ENCODE measurements around the gene FAM200A. TPM values are rescaled to one million over a fixed set of nuclear protein-coding genes. Genes with fewer than 3 reads are reported as not detected.

The FAM200A gene
- total and polyA plus RNA-seq, 2 of the 8 experiments (the other 6 are each of a cell fraction or from before 2014, with no cell fraction given): 4.3 to 7.5 TPM

DNA sequence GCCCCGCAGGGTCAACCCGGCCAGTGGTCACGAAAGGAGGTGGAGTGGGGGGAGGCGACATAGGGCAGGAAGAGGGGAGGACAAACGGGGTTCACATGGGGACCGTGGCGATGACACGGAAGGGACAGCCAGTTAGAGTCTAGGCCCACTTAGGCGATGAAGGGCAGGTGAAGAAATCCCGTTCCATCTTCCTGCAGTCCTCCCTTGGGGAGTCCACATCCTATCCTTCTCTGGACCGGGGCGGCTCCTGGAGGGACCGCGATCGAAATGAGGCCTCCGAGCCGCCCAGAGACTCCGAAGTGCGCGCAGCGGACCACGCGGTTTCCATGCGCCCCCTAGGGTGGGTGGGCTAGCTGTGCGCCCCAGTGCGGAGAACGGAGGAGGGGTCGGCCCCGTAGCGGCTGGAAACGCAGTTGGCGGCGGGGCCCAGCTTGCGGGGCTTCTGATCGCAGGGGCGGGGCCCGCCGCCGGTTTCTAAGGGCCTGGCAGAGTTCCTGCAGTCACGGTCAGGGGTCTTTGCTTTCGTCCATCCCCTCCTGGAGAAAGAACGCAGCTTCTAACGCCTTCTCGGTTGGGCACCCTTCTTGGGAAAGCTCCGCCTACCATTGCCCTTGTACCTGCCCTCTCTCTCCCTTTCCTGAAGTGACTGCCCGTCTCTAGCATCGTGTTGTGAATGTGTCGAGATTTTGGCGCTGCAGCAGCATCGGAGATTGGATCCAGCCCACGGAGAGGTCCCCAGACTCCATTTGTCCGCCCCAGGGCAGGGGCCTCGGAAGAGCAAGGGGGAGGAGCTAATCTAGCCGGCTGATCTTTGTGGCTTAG is 28.3 kb upstream of the FAM200A start (continued):
- TF ChIP-seq POU5F1 (IDR thresholded peaks at IDR 0.05; ENCODE audit: low read depth, low read length) (no peak), SIN3A (conservative IDR thresholded peaks at IDR 0.05 in 1 of 2, IDR thresholded peaks at IDR 0.05 in 1 of 2; ENCODE audit: low read depth in 1 of 2, low read length in 2 of 2) (no peak), MAFK (IDR thresholded peaks at IDR 0.05; ENCODE audit: low read depth, low read length) (no peak), HDAC6 (IDR thresholded peaks at IDR 0.05; ENCODE audit: low read depth, low read length) (no peak), POLR2AphosphoS5 (IDR thresholded peaks at IDR 0.05; ENCODE audit: low read depth, low read length) (peak; percentile 77; the same call in 1 of the 2 replicates), GABPA (IDR thresholded peaks at IDR 0.05; ENCODE audit: borderline replicate concordance, insufficient read depth, low read length) (peak; percentile 51; the same call in 1 of the 2 replicates), RNF2 (IDR thresholded peaks at IDR 0.05; ENCODE audit: borderline replicate concordance, low read depth, low read length, missing control alignments, poor library complexity, severe bottlenecking) (no peak), NRF1 (IDR thresholded peaks at IDR 0.05; ENCODE audit: low read depth, low read length) (no peak), TAF7 (optimal IDR thresholded peaks at IDR 0.05; ENCODE audit: borderline replicate concordance, low read depth, low read length) (peak; percentile 50), CHD1 (IDR thresholded peaks at IDR 0.05; ENCODE audit: low read depth, low read length) (no peak), KDM5A (IDR thresholded peaks at IDR 0.05; ENCODE audit: low read length) (no peak), RBBP5 (IDR thresholded peaks at IDR 0.05; ENCODE audit: borderline replicate concordance, low read depth, low read length) (peak; percentile 38; the same call in 1 of the 2 replicates), POLR2A (IDR thresholded peaks at IDR 0.05; ENCODE audit: control extremely low read depth in 1 of 2, low read depth in 2 of 2, low read length in 2 of 2) (peak in 1 of 2 experiments; percentile 63; a peak in 1 of 3 replicates), TBP (IDR thresholded peaks at IDR 0.05; ENCODE audit: low read depth, low read length) (peak; percentile 9; the same call in 1 of the 2 replicates), SIRT6 (IDR thresholded peaks at IDR 0.05; ENCODE audit: low read length) (no peak), TCF12 (IDR thresholded peaks at IDR 0.05; ENCODE audit: low read depth, low read length) (no peak), BCL11A (IDR thresholded peaks at IDR 0.05; ENCODE audit: low read depth in 2 of 2, low read length in 2 of 2) (no peak), E2F6 (IDR thresholded peaks at IDR 0.05) (peak; percentile 48), EZH2 (IDR thresholded peaks at IDR 0.05; ENCODE audit: low read depth, low read length, severe bottlenecking) (no peak), JUN (IDR thresholded peaks at IDR 0.05; ENCODE audit: low read depth, low read length) (no peak), TEAD4 (IDR thresholded peaks at IDR 0.05; ENCODE audit: low read depth, low read length) (no peak), SRF (IDR thresholded peaks at IDR 0.05; ENCODE audit: low read depth, low read length) (no peak)
- TF ChIP-seq, protein P1, sequence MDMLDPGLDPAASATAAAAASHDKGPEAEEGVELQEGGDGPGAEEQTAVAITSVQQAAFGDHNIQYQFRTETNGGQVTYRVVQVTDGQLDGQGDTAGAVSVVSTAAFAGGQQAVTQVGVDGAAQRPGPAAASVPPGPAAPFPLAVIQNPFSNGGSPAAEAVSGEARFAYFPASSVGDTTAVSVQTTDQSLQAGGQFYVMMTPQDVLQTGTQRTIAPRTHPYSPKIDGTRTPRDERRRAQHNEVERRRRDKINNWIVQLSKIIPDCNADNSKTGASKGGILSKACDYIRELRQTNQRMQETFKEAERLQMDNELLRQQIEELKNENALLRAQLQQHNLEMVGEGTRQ (IDR thresholded peaks at IDR 0.05; ENCODE audit: low read length): no peak

All from H1 (cell line).